Prostate gland (tissue), 2 donors: ENCODE measurements around the gene CDC42BPA.

Experiments
- CTCF ChIP-seq, 4 experiments: fragments of 200-600 bp in 2 of 4; fragments of 450-650 bp in 2 of 4; sonication (generic) in 2 of 4; IDR thresholded peaks; 1 replicate in 3 of 4; 2 replicates in 1 of 4; pipeline ENCODE4 v1.5.1; 2016 to 2019; ENCODE audit warnings: antibody characterized with exemption in 4 of 4, mild to moderate bottlenecking in 2 of 4, moderate library complexity in 2 of 4
- POLR2A ChIP-seq: fragments of 450-650 bp; IDR thresholded peaks from one replicate; pipeline ENCODE4 v1.6.1; 2016; ENCODE audit warnings: antibody characterized with exemption, mild to moderate bottlenecking
- POLR2AphosphoS5 ChIP-seq: sonication (generic); formaldehyde crosslinking; IDR thresholded peaks from one replicate; pipeline ENCODE4 v1.6.1; 2017; ENCODE audit warnings: antibody characterized with exemption

- TF ChIP-seq CTCF (IDR thresholded peaks at IDR 0.05) = no peak
- no peak for TF ChIP-seq POLR2A
- no peak for TF ChIP-seq POLR2AphosphoS5
These were observed 161.8 kb downstream of the CDC42BPA start for GRCh38 chr1:227156520-227156919.
